ENCODE results near the gene SOX6.

GRCh38 chr11:15938983-15939382 is 417.4 kb downstream of the SOX6 start:
- TF ChIP-seq CTCF (IDR thresholded peaks at IDR 0.05; ENCODE audit: low read depth, low read length, poor library complexity, severe bottlenecking) (no peak), EZH2phosphoT487 (IDR thresholded peaks at IDR 0.05; ENCODE audit: borderline replicate concordance, low read length) (no peak)
